Natural killer cell (primary cell): ENCODE measurements around the gene ABR. TPM values are rescaled to one million over a fixed set of nuclear protein-coding genes. Genes with fewer than 3 reads are reported as not detected.

Source experiments
- ATAC-seq, 3 donors: fragments of 150-1000 bp in 2 of 3; fragments of 200-7000 bp in 1 of 3; cut with Tn5 transposase; 1 replicate in 1 of 3; 2 replicates in 2 of 3; pipeline ENCODE4 v1.10.0; 2021; ENCODE audit warnings: mild to moderate bottlenecking in 2 of 3, moderate library complexity in 2 of 3
- DNase-seq, 2 donors: peaks; one replicate each; pipeline versions ENCODE4 v3.0.0 to v3.0.0-alpha.2; 2013 to 2021; ENCODE audit warnings: mixed read lengths in 1 of 2
- H3K27ac ChIP-seq: one replicate; pipeline ENCODE4 v1.5.1; 2013; ENCODE audit warnings: mild to moderate bottlenecking, low read length
- H3K27me3 ChIP-seq: one replicate; pipeline ENCODE4 v1.6.1; 2013; ENCODE audit warnings: low read length; ENCODE audit not compliant: control insufficient read depth, insufficient read depth
- H3K36me3 ChIP-seq: one replicate; pipeline ENCODE4 v1.6.1; 2013; ENCODE audit warnings: low read length; ENCODE audit not compliant: control insufficient read depth, insufficient read depth
- H3K4me1 ChIP-seq: one replicate; pipeline ENCODE4 v1.6.1; 2013; ENCODE audit warnings: low read length; ENCODE audit not compliant: control insufficient read depth, insufficient read depth
- H3K4me3 ChIP-seq: one replicate; pipeline ENCODE4 v1.5.1; 2013; ENCODE audit warnings: low read length
- H3K9me3 ChIP-seq: one replicate; pipeline ENCODE4 v1.6.1; 2013; ENCODE audit warnings: low read length; ENCODE audit not compliant: control insufficient read depth, insufficient read depth
- H3K27ac Mint-ChIP-seq, 2 donors: one replicate each; pipeline ENCODE4 v1.8.0; 2022; ENCODE audit warnings: mild to moderate bottlenecking in 2 of 2, mixed read lengths in 2 of 2, moderate library complexity in 1 of 2
- H3K27me3 Mint-ChIP-seq, 2 donors: one replicate each; pipeline ENCODE4 v1.8.0; 2022; ENCODE audit warnings: low read depth in 2 of 2, mixed read lengths in 2 of 2
- H3K36me3 Mint-ChIP-seq: one replicate; pipeline ENCODE4 v1.8.0; 2022; ENCODE audit warnings: mixed read lengths
- H3K4me1 Mint-ChIP-seq, 2 donors: one replicate each; pipeline ENCODE4 v1.8.0; 2022; ENCODE audit warnings: mixed read lengths in 2 of 2
- H3K4me3 Mint-ChIP-seq: one replicate; pipeline ENCODE4 v1.8.0; 2022; ENCODE audit warnings: mild to moderate bottlenecking, moderate library complexity, mixed read lengths
- H3K9me3 Mint-ChIP-seq, 2 donors: one replicate each; pipeline ENCODE4 v1.8.0; 2022; ENCODE audit warnings: mixed read lengths in 2 of 2
- CTCF ChIP-seq: fragments of 200-600 bp; IDR thresholded peaks from one replicate; pipeline ENCODE4 v1.8.0; 2022; ENCODE audit warnings: antibody characterized with exemption
- WGBS: methylation state at CpG from one replicate; pipeline ENCODE4 v1.1.7; 2013; ENCODE audit warnings: missing lambda C conversion rate; ENCODE audit not compliant: insufficient coverage; 5-methylcytosine and 5-hydroxymethylcytosine counted together
- intact Hi-C: fragments of 100-400 bp; cut with micrococcal nuclease; formaldehyde crosslinking; loops from one replicate; pipeline ENCODE4 v1.14.2; 2022
- total RNA-seq, 4 donors: library from RNA; stranded (reverse); fragments of 120-200 nt in 1 of 4; gene quantifications; one replicate each; pipeline versions ENCODE4 v1.2.3 to v1.2.4, GENCODE V29; 2013 to 2022

The ABR gene
- total RNA-seq, 3 donors from 2014 or later (not counting 1 experiment from before 2014, with no cell fraction given), result 155 to 215 (median 163) TPM

DNA sequence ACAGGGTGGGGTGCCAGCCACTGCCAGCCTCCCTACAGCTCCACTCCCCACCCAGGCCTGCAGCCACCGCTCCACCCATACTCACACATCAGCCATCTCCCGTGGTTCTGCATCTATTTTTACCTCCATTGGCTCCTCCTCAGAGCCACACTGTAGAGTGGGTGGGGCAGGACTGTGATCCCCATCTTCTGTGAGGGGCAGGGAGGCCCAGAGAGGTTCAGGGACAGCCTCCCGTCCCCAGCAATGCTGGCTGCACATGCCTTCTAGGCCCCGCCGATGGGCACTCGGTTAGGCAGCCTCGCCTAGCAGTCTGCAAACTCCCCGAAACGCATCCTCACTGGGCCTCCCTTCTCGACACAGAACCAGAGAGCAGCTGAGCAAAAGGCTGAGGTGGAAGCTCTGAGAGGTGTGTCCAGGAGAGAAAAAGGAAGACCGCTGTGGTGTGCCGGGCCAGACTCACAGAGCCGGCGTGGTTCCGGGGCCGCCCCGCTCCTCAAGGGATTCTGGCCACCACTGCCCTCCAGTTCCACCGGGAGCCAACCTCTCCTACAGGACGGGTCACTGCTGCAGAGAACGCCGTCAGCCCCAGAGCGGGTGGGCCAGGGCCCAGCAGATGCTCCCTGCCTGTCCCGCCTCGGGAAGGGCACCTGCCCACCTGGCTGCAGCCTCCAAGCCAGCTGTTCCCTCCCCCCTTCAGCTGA is 71.9 kb downstream of the ABR start:
- H3K9me3 ChIP-seq, result no peaks in the 10 kb centered on the region
- no peaks in the 10 kb centered on the region for H3K9me3 Mint-ChIP-seq
- H3K36me3 Mint-ChIP-seq, result no peaks in the 10 kb centered on the region
- WGBS, result 82% methylated on average over 23 of the region's 24 CpGs
- H3K4me1 Mint-ChIP-seq, result peaks cover 30 to 63% of the 10 kb centered on the region in 2 donors
- intact Hi-C loops, result no loop called here
- no peaks in the 10 kb centered on the region for H3K27me3 ChIP-seq
- H3K4me1 ChIP-seq, result peaks cover 45% of the 10 kb centered on the region
- peak overlapping the region; percentile 51 for H3K27ac ChIP-seq
- H3K27me3 Mint-ChIP-seq, result no peaks in the 10 kb centered on the region
- no peaks in the 10 kb centered on the region for H3K36me3 ChIP-seq
- no peak for TF ChIP-seq CTCF
- peak overlapping the region; percentile 81 to 88 for H3K27ac Mint-ChIP-seq
- peak overlapping the region; percentile 74 for H3K4me3 Mint-ChIP-seq
- peak overlapping the region; percentile 63 for H3K4me3 ChIP-seq
- peak in 1 of 2 donors; percentile 45 for DNase-seq
- peak in 1 of 3 donors; percentile 7 for ATAC-seq

- no peak for TF ChIP-seq CTCF
- Mint-ChIP-seq H3K27me3 (no peaks in the 10 kb centered on the region), H3K4me3 (peak overlapping the region; percentile 74), H3K36me3 (no peaks in the 10 kb centered on the region), H3K4me1 (peaks cover 30 to 63% of the 10 kb centered on the region in 2 donors), H3K9me3 (no peaks in the 10 kb centered on the region), H3K27ac (peak overlapping the region; percentile 81 to 88)
- H3K4me1 ChIP-seq, result peaks cover 43% of the 10 kb centered on the region
- H3K36me3 ChIP-seq, result no peaks in the 10 kb centered on the region
- no peak overlapping the region for H3K4me3 ChIP-seq
- H3K27ac ChIP-seq, result no peak overlapping the region
- intact Hi-C loops, result no loop called here
- DNase-seq (no peak), ATAC-seq (no peak)
- 86% methylated on average over 20 of the region's 20 CpGs for WGBS
- H3K27me3 ChIP-seq, result no peaks in the 10 kb centered on the region
- H3K9me3 ChIP-seq, result no peaks in the 10 kb centered on the region
Measured at GRCh38 chr17:1107083-1107776, 72.6 kb downstream of the ABR start.

- DNase-seq, result no peak
- Mint-ChIP-seq H3K9me3 (no peaks in the 10 kb centered on the region), H3K27ac (no peak overlapping the region), H3K36me3 (no peaks in the 10 kb centered on the region), H3K4me3 (no peak overlapping the region), H3K4me1 (peaks cover 21 to 38% of the 10 kb centered on the region in 2 donors), H3K27me3 (no peaks in the 10 kb centered on the region)
- TF ChIP-seq CTCF, result no peak
- Histone ChIP-seq H3K9me3 (no peaks in the 10 kb centered on the region), H3K36me3 (peaks cover 11% of the 10 kb centered on the region), H3K4me1 (peaks cover 16% of the 10 kb centered on the region), H3K4me3 (no peak overlapping the region), H3K27me3 (no peaks in the 10 kb centered on the region), H3K27ac (no peak overlapping the region)
- 94% methylated on average over 8 of the region's 8 CpGs for WGBS
- intact Hi-C loops, result no loop called here
- ATAC-seq, result no peak
Measured at GRCh38 chr17:1104222-1104621, 75.6 kb downstream of the ABR start.
